HuH-7.5 (cell line): Measurements from ENCODE around the gene EHD4.

ENCODE experiments used
- DNase-seq: peaks from one replicate; pipeline ENCODE4 v3.0.0; 2011; ENCODE audit warnings: low spot score

EHD4 gene

GRCh38 chr15:41858756-41859155 lies 113.6 kb downstream of the EHD4 start:
- no peak for DNase-seq

- DNase-seq, result no peak
Observed at GRCh38 chr15:41857316-41857715, 115.0 kb downstream of the EHD4 start.

- no peak for DNase-seq
Observed at GRCh38 chr15:41856716-41857115, 115.6 kb downstream of the EHD4 start.

- no peak for DNase-seq
Observed at GRCh38 chr15:41856262-41856661, 116.1 kb downstream of the EHD4 start.

GRCh38 chr15:41855261-41855961 lies 116.9 kb downstream of the EHD4 start:
- DNase-seq, result no peak

- no peak for DNase-seq
Observed at GRCh38 chr15:41854443-41854842, 117.9 kb downstream of the EHD4 start.

GRCh38 chr15:41853831-41854230 lies 118.5 kb downstream of the EHD4 start:
- no peak for DNase-seq

- DNase-seq, result no peak
Observed at GRCh38 chr15:41852736-41853590, 119.4 kb downstream of the EHD4 start.

- DNase-seq, result no peak
Observed at GRCh38 chr15:41851755-41852370, 120.5 kb downstream of the EHD4 start.

GRCh38 chr15:41851167-41851523 lies 121.2 kb downstream of the EHD4 start:
- DNase-seq, result no peak

GRCh38 chr15:41850482-41851166 lies 121.7 kb downstream of the EHD4 start:
- no peak for DNase-seq

- no peak for DNase-seq
Observed at GRCh38 chr15:41849861-41850260, 122.5 kb downstream of the EHD4 start.

- DNase-seq, result no peak
Observed at GRCh38 chr15:41849204-41849603, 123.2 kb downstream of the EHD4 start.

GRCh38 chr15:41848631-41849030 lies 123.7 kb downstream of the EHD4 start:
- no peak for DNase-seq

- no peak for DNase-seq
Observed at GRCh38 chr15:41847981-41848380, 124.4 kb downstream of the EHD4 start.

GRCh38 chr15:41847206-41847605 lies 125.2 kb downstream of the EHD4 start:
- no peak for DNase-seq
